Middle frontal gyrus (tissue), 1 donor: Measurements from ENCODE around the gene PHF11.
"Not testable (repeated sequence)": the region's sequence is repeated elsewhere in the genome, so short reads cannot be mapped to it uniquely, and the experiment has no call there.

Experiments used
- DNase-seq: peaks from one replicate; pipeline ENCODE4 v3.0.0-alpha.2; 2015; ENCODE audit warnings: low spot score; ENCODE audit errors: extremely low spot score

The PHF11 gene

GRCh38 chr13:49545661-49546060 lies 49.9 kb downstream of the PHF11 start:
- DNase-seq: no peak

GRCh38 chr13:49546561-49546960 lies 50.8 kb downstream of the PHF11 start:
- DNase-seq: no peak

- no peak for DNase-seq
These were observed 53.5 kb downstream of the PHF11 start for GRCh38 chr13:49549289-49549688.

- no peak for DNase-seq
These were observed 55.3 kb downstream of the PHF11 start for GRCh38 chr13:49550942-49551644.

- DNase-seq: no peak
These were observed 58.1 kb downstream of the PHF11 start for GRCh38 chr13:49553888-49554287.

GRCh38 chr13:49554387-49554786 lies 58.6 kb downstream of the PHF11 start:
- no peak for DNase-seq

GRCh38 chr13:49559006-49559405 lies 63.3 kb downstream of the PHF11 start:
- DNase-seq: no peak

- no peak for DNase-seq
These were observed 64.7 kb downstream of the PHF11 start for GRCh38 chr13:49560270-49561061.

- DNase-seq: no peak
These were observed 65.3 kb downstream of the PHF11 start for GRCh38 chr13:49561062-49561410.

GRCh38 chr13:49563516-49563915 lies 67.8 kb downstream of the PHF11 start:
- no peak for DNase-seq

GRCh38 chr13:49565461-49565860 lies 69.7 kb downstream of the PHF11 start:
- DNase-seq: not testable (repeated sequence)

GRCh38 chr13:49566461-49566860 lies 70.7 kb downstream of the PHF11 start:
- no peak for DNase-seq

GRCh38 chr13:49567491-49567890 lies 71.7 kb downstream of the PHF11 start:
- DNase-seq: no peak

GRCh38 chr13:49569993-49570689 lies 74.4 kb downstream of the PHF11 start:
- DNase-seq: no peak

GRCh38 chr13:49571299-49572240 lies 75.8 kb downstream of the PHF11 start:
- DNase-seq: no peak
